HepG2 (cell line): ENCODE results near the gene THADA. TPM values are rescaled to one million over a fixed set of nuclear protein-coding genes. Genes with fewer than 3 reads are reported as not detected.

ENCODE experiments used
- ATAC-seq: fragments of 200-7000 bp; cut with Tn5 transposase; 3 replicates; pipeline ENCODE4 v1.9.1; 2020; ENCODE audit warnings: mild to moderate bottlenecking, moderate library complexity
- BruUV-seq: library from RNA; stranded (reverse); fragments of 400-500 nt; replicated peaks from 2 replicates; lab custom pipeline; 2021; lab: Mats Ljungman, UMichigan
- CTCF ChIA-PET: fragments of 300-600 bp; formaldehyde crosslinking; extraction: SDS; loops from one replicate; lab custom pipeline; 2021; ENCODE audit warnings: low total read pairs, inconsistent platforms, low intra/inter-chr PET ratio; lab: Yijun Ruan, JAX
- POLR2A ChIA-PET: fragments of 350-600 bp; sonication (Branson Sonifier 250); formaldehyde crosslinking; loops from one replicate; lab custom pipeline; 2020; ENCODE audit warnings: antibody characterized with exemption, inconsistent platforms; lab: Yijun Ruan, JAX
- DNase-seq: peaks from one replicate; pipeline ENCODE4 v3.0.0-alpha.2; 2015; ENCODE audit warnings: low spot score
- FAIRE-seq: peaks from 3 replicates; lab custom pipeline; 2011; peaks lifted over from hg19 to GRCh38; lab: Jason Lieb, UNC
- H2AFZ ChIP-seq: one replicate; pipeline ENCODE4 v1.6.1; 2011; ENCODE audit warnings: low read length, inconsistent platforms
- H3K27ac ChIP-seq: fragments of 300-600 bp; 3 replicates; pipeline ENCODE4 v1.8.0; 2011; ENCODE audit warnings: mixed run types, mild to moderate bottlenecking, mixed read lengths, low read length, inconsistent platforms; ENCODE audit not compliant: insufficient read depth; ENCODE audit errors: extremely low read length
- H3K27me3 ChIP-seq, 2 experiments: fragments of 200-600 bp in 1 of 2; 2 replicates in 1 of 2; 3 replicates in 1 of 2; pipeline versions ENCODE4 v1.6.0 to v1.8.0; 2011; ENCODE audit warnings: low read length in 2 of 2, mild to moderate bottlenecking in 2 of 2, moderate library complexity in 2 of 2, inconsistent platforms in 1 of 2; ENCODE audit not compliant: insufficient read depth in 2 of 2, control insufficient read depth in 1 of 2
- H3K36me3 ChIP-seq, 2 experiments: fragments of 200-600 bp in 1 of 2; replicated peaks in 1 of 2; 2 replicates in 1 of 2; 3 replicates in 1 of 2; pipeline versions ENCODE4 v1.5.1 to v1.8.0; 2011; ENCODE audit warnings: low read length in 2 of 2, inconsistent platforms in 1 of 2; ENCODE audit not compliant: insufficient read depth in 2 of 2, control insufficient read depth in 1 of 2
- H3K4me1 ChIP-seq: 2 replicates; pipeline ENCODE4 v1.5.1; 2012; ENCODE audit warnings: low read length, inconsistent platforms; ENCODE audit not compliant: insufficient read depth
- H3K4me2 ChIP-seq: 2 replicates; pipeline ENCODE4 v1.6.0; 2011; ENCODE audit warnings: low read depth, low read length, inconsistent platforms
- H3K4me3 ChIP-seq, 3 experiments: fragments of 200-600 bp in 1 of 3; sonication (generic), shearing (Covaris generic) in 1 of 3; replicated peaks in 1 of 3; 2 replicates each; pipeline ENCODE4 v1.5.1; 2011 to 2016; ENCODE audit warnings: low read length in 3 of 3, inconsistent platforms in 2 of 3, low read depth in 2 of 3, mild to moderate bottlenecking in 2 of 3, control low read depth in 1 of 3, mixed read lengths in 1 of 3; ENCODE audit not compliant: insufficient read depth in 1 of 3
- H3K79me2 ChIP-seq: one replicate; pipeline ENCODE4 v1.6.1; 2011; ENCODE audit warnings: low read length, inconsistent platforms; ENCODE audit not compliant: insufficient read depth
- H3K9ac ChIP-seq: 2 replicates; pipeline ENCODE4 v1.6.0; 2011; ENCODE audit warnings: mild to moderate bottlenecking, low read depth, low read length, inconsistent platforms; ENCODE audit not compliant: insufficient read depth
- H3K9me3 ChIP-seq: 2 replicates; pipeline ENCODE4 v1.5.1; 2012; ENCODE audit warnings: mild to moderate bottlenecking, low read length
- H4K20me1 ChIP-seq: 2 replicates; pipeline ENCODE4 v1.6.0; 2011; ENCODE audit warnings: inconsistent platforms, mild to moderate bottlenecking, low read length, moderate library complexity; ENCODE audit not compliant: insufficient read depth
- ONECUT2 ChIP-seq: sonication (generic); formaldehyde crosslinking; IDR thresholded peaks from 2 replicates; pipeline ENCODE4 v1.4.0; 2020; ENCODE audit warnings: missing genetic modification reagents
- SMARCE1 ChIP-seq: fragments of 450-650 bp; IDR thresholded peaks from 2 replicates; pipeline ENCODE4 v1.6.1; 2017; ENCODE audit warnings: borderline replicate concordance
- ZNF44 ChIP-seq: sonication (generic); formaldehyde crosslinking; IDR thresholded peaks from 2 replicates; pipeline ENCODE4 v1.5.1; 2020; ENCODE audit warnings: mild to moderate bottlenecking, missing genetic modification reagents
- WGBS: methylation state at CpG from one replicate; pipeline ENCODE4 v1.1.6; 2017; ENCODE audit warnings: low lambda C conversion rate; 5-methylcytosine and 5-hydroxymethylcytosine counted together
- in situ Hi-C: cut with HindIII; loops from 2 replicates; pipeline ENCODE4 v1.10.0; 2017; ENCODE audit warnings: low pct_unique_long_range_greater_than_20kb; ENCODE audit not compliant: extremely low pct_ligation_motif_present
- intact Hi-C: fragments of 100-400 bp; cut with micrococcal nuclease; formaldehyde crosslinking; loops from one replicate; pipeline ENCODE4 v1.10.0; 2022; ENCODE audit not compliant: unreplicated experiment
- polyA plus RNA-seq, 8 experiments: library from polyadenylated mRNA; depleted of rRNA in 3 of 8; stranded (reverse) in 7 of 8; unstranded in 1 of 8; fragments of >200 nt; fragmentation: Illumina TruSeq in 4 of 8; extraction: Trizol in 4 of 8; gene quantifications; 2 replicates each; pipeline versions ENCODE4 v1.2.1 to v1.2.3, GENCODE V29; 2011 to 2016; ENCODE audit warnings: low read depth in 4 of 8, missing spikeins in 1 of 8, mixed read lengths in 1 of 8; ENCODE audit not compliant: insufficient read depth in 1 of 8
- total RNA-seq, 5 experiments: library from RNA; depleted of rRNA; stranded (reverse); fragments of >200 nt; fragmentation: Illumina TruSeq; extraction: Trizol; gene quantifications; 2 replicates each; pipeline ENCODE4 v1.2.3, GENCODE V29; 2016; ENCODE audit warnings: low read depth in 1 of 5
- TF ChIP-seq, protein P1 (sequence below): IDR thresholded peaks from 2 replicates; pipeline ENCODE4 v1.6.1; 2016; ENCODE audit warnings: missing genetic modification reagents, missing compliant biosample characterization
- TF ChIP-seq, protein P2 (sequence below): sonication (generic); formaldehyde crosslinking; IDR thresholded peaks from 2 replicates; pipeline ENCODE4 v1.5.0; 2020; ENCODE audit warnings: missing genetic modification reagents

The THADA gene
- total and polyA plus RNA-seq, 2 of the 13 experiments (the other 11 are each of a cell fraction or from before 2014, with no cell fraction given): 12.7 to 21.7 TPM

DNA sequence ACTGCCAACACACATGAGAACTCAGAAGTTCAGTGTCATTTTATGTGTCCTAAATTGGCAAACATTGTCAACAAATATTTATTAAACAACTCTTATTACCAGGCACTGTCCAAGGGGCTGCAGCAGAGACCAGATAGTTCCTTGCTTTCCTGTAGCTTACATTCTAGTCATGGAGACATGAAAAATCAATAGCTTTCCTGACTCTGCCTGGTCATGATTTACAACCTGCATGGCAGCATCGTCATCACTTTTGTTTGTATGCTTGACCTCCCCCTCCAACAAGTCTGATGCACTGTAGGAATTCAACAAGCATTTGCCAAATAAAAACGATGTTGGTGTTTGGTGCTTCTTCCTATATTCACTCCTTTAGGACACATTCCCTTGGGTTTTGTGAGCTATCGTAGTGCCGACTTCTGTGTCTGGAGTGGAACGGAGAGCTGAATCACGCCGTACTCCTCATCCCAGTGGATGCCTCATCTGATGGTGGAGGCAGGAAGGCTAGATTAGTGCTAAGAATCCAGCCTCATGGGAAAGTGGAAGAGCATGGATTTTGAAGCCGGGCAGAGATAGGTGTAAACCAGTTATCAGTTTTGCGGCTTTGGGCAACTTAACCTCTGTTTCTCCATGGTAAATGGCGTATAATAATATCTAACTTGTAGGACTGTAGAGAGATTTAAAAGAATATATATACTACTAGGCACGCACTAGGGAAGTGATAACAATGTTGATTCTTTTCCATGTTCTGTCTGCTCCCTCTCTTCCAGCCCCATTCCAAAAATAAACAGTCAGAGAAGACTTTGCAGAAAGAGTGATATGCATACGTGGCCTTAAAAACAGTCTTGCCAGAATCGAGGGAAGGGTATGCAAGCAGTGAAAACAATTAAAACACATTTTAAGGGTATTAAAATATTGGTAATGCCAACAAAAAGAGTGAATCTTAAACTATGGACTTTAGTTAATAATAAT lies 249.0 kb downstream of the THADA start:
- CTCF ChIA-PET: no interaction called here
- intact Hi-C loops: no loop called here

DNA sequence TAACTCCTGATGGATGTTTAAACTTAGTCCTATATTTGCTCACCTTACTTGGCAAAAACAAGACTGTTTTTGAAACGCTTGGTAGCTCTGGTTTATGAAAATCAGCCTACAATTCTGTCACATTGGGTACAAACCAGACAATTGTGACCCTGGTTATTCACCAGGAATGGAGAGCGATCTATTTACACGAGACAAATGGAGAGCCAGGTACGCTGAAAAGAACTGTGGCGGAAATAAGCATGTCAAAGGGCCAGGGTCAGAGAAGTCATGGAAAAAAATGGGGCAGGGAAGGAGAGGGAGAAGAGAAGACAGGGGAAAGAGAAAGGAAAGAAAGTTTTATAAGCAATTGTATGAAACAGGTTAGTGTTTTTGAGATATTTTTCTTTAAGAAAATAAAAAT lies 250.0 kb downstream of the THADA start:
- Histone ChIP-seq H3K79me2 (no peaks in the 10 kb centered on the region), H3K4me1 (peaks cover 44% of the 10 kb centered on the region), H3K4me2 (no peak overlapping the region), H3K9me3 (no peaks in the 10 kb centered on the region), H3K9ac (no peak overlapping the region), H3K36me3 (peaks cover 0 to 3% of the 10 kb centered on the region in 2 experiments; a peak in 2 of 5 replicates), H3K4me3 (no peak overlapping the region), H4K20me1 (no peaks in the 10 kb centered on the region), H3K27ac (no peak overlapping the region), H2AFZ (no peak overlapping the region), H3K27me3 (no peaks in the 10 kb centered on the region)
- POLR2A ChIA-PET: no interaction called here
- TF ChIP-seq, protein P1, sequence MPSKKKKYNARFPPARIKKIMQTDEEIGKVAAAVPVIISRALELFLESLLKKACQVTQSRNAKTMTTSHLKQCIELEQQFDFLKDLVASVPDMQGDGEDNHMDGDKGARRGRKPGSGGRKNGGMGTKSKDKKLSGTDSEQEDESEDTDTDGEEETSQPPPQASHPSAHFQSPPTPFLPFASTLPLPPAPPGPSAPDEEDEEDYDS: no peak
- TF ChIP-seq, protein P2, sequence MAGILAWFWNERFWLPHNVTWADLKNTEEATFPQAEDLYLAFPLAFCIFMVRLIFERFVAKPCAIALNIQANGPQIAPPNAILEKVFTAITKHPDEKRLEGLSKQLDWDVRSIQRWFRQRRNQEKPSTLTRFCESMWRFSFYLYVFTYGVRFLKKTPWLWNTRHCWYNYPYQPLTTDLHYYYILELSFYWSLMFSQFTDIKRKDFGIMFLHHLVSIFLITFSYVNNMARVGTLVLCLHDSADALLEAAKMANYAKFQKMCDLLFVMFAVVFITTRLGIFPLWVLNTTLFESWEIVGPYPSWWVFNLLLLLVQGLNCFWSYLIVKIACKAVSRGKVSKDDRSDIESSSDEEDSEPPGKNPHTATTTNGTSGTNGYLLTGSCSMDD (CRISPR knock-in tag): no peak
- no TSS peak for BruUV-seq
- intact Hi-C loops (no loop called here), in situ Hi-C loops (no loop called here)
- DNase-seq: no peak
- no peak for ATAC-seq
- CTCF ChIA-PET: no interaction called here
- FAIRE-seq: peak; percentile 51
- 94% methylated on average over 5 of the region's 5 CpGs for WGBS

More for the DNA sequence above, 249.0 kb downstream of the THADA start:
- FAIRE-seq: peak; percentile 40
- no peak for TF ChIP-seq ZNF44
- no peak for TF ChIP-seq SMARCE1
- TF ChIP-seq ONECUT2 (CRISPR knock-in tag): 0 out of 2 replicates have a peak, but pooled peaks have one; percentile 33
- Histone ChIP-seq H4K20me1 (no peaks in the 10 kb centered on the region), H3K4me1 (peaks cover 52% of the 10 kb centered on the region), H3K27me3 (no peaks in the 10 kb centered on the region), H3K4me3 (no peak overlapping the region), H3K79me2 (no peaks in the 10 kb centered on the region), H3K9ac (no peak overlapping the region), H3K9me3 (no peaks in the 10 kb centered on the region), H3K4me2 (no peak overlapping the region), H3K36me3 (peaks cover 0 to 3% of the 10 kb centered on the region in 2 experiments; a peak in 2 of 5 replicates), H3K27ac (no peak overlapping the region), H2AFZ (no peak overlapping the region)
- in situ Hi-C loops: no loop called here
- 96% methylated on average over 13 of the region's 13 CpGs for WGBS
- DNase-seq: no peak
- BruUV-seq: no TSS peak
- POLR2A ChIA-PET: interaction anchor here (1.6 kb wide), 1 partner anchor 14 kb away, joined by 5 read pairs; no protein-coding TSS in a partner anchor
- ATAC-seq: no peak
